ENCODE results near the gene TRIO. TPM values are rescaled to one million over a fixed set of nuclear protein-coding genes. Genes with fewer than 3 reads are reported as not detected.

Gene TRIO
- total RNA-seq, 3 donors from 2014 or later (not counting 1 experiment from before 2014, with no cell fraction given): 84.6 to 136 (median 94.3) TPM

DNA sequence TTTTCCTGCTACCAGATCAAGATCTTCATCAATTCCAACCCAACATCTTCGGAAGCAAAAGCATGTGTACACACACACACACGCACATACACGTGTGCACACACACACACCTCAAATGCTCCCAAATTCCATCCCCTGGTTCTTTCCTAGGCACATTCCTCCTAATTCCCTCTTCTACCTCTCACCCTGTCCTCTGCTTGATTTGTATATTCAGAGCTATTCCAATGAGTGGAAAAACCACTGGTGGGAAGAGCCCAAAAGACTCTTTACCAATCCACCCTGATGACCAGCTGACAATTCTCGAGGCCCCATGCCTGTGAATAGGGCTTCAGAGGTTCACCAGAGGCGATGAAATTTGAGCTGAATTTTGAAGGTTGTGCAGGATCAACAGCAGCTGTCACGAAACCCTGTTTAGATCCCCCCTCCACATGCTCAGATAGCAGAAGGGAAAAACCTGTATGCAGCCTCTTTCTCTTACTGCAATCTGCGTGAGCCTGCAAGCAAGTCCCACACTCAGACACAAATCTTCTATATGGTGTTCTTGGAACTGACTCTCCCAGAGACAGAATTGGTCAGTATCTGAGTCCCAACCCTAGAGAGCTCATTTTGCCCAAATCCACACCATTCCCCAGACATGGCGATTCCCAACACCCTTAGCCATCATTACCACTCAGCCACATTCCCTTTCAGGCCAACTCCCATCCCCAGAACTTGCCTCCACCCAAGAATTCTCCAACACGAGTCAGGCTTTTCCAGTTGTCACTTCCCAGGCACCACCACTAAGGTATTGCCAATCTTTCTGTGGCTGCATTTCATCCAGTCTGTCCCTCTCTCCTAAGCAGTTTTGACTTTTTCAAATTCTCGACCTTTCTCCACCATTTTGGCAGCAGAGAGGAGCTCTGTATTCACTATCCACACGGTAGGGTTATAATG lies 4.3 kb upstream of the TRIO start:
- H3K4me3 ChIP-seq (ENCODE audit: low read length): no peak overlapping the region
- peaks cover 7% of the 10 kb centered on the region for H3K4me1 ChIP-seq (ENCODE audit: control insufficient read depth, insufficient read depth, low read length)
- H3K27me3 ChIP-seq (ENCODE audit: control insufficient read depth, insufficient read depth, low read length): no peaks in the 10 kb centered on the region
- peaks cover 18 to 24% of the 10 kb centered on the region in 2 donors for H3K27me3 Mint-ChIP-seq (ENCODE audit: low read depth in 2 of 2)
- peaks cover 5 to 6% of the 10 kb centered on the region in 2 donors for H3K4me1 Mint-ChIP-seq
- intact Hi-C loops (cut with micrococcal nuclease): no loop called here
- no peaks in the 10 kb centered on the region for H3K36me3 Mint-ChIP-seq
- no peaks in the 10 kb centered on the region for H3K36me3 ChIP-seq (ENCODE audit: control insufficient read depth, insufficient read depth, low read length)
- H3K9me3 ChIP-seq (ENCODE audit: control insufficient read depth, insufficient read depth, low read length): peaks cover 5% of the 10 kb centered on the region
- DNase-seq (no peak), ATAC-seq (no peak)
- H3K27ac Mint-ChIP-seq: no peak overlapping the region
- H3K9me3 Mint-ChIP-seq: no peaks in the 10 kb centered on the region
- TF ChIP-seq, protein P1, sequence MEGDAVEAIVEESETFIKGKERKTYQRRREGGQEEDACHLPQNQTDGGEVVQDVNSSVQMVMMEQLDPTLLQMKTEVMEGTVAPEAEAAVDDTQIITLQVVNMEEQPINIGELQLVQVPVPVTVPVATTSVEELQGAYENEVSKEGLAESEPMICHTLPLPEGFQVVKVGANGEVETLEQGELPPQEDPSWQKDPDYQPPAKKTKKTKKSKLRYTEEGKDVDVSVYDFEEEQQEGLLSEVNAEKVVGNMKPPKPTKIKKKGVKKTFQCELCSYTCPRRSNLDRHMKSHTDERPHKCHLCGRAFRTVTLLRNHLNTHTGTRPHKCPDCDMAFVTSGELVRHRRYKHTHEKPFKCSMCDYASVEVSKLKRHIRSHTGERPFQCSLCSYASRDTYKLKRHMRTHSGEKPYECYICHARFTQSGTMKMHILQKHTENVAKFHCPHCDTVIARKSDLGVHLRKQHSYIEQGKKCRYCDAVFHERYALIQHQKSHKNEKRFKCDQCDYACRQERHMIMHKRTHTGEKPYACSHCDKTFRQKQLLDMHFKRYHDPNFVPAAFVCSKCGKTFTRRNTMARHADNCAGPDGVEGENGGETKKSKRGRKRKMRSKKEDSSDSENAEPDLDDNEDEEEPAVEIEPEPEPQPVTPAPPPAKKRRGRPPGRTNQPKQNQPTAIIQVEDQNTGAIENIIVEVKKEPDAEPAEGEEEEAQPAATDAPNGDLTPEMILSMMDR (IDR thresholded peaks at IDR 0.05): no peak
- H3K27ac ChIP-seq (ENCODE audit: low read length): no peak overlapping the region
- WGBS (ENCODE audit: insufficient coverage): 87% methylated on average over 10 of the region's 11 CpGs
- no peak overlapping the region for H3K4me3 Mint-ChIP-seq

DNA sequence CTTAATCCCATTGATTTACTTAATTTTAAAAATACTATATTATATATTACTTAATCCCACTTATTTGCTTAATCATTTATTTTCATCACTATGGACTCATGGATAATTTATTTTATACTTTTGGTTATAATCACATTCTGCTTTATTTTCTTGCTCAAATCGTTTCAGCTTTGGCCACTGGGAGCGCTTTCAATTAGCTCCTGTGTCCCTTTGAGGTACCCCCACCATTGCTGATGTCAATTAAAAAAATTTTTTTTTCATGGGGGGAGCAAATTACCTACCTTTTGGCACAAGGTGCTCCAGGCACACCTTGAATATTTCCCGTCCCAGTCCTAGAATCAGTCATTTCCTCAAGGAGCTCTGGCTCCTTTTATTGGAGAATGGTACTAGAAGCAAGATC lies 1.4 kb upstream of the TRIO start:
- no peak for ATAC-seq
- TF ChIP-seq, protein P1 (IDR thresholded peaks at IDR 0.05): no peak
- WGBS (ENCODE audit: insufficient coverage): 63% methylated on average over 3 of the region's 3 CpGs

DNA sequence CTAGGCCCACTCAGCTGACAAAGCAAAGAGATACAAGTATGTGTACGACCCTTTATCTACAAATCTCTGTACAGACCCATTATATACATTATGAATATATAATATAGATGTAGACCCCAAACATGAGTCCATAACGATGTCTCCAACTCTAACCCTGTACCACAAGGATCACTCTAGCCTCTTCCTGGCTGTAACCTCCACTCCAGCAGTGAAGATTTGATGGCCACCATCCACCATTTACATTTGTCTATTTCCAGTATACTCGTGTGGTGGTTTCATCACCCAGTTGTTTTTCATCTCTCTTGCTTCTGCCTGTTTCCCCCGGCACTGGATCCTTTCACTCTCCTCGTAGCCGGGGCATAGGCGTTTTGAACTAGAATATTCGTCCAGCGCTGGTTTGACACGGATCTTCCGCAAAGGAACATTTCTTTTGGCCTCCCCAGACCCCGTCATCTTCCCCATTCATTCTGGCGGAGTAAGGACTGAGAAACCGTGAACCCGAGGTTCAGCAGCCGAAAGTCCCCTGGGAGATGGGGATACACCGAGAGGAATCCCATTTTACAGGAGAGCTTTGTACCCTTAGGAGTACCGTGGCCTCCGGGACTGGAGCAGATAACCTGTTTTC lies 828 bp upstream of the TRIO start:
- Histone ChIP-seq H3K36me3 (ENCODE audit: control insufficient read depth, insufficient read depth, low read length) (no peaks in the 10 kb centered on the region), H3K27me3 (ENCODE audit: control insufficient read depth, insufficient read depth, low read length) (no peaks in the 10 kb centered on the region), H3K9me3 (ENCODE audit: control insufficient read depth, insufficient read depth, low read length) (no peaks in the 10 kb centered on the region), H3K27ac (ENCODE audit: low read length) (peak overlapping the region; percentile 79), H3K4me3 (ENCODE audit: low read length) (peak overlapping the region; percentile 65), H3K4me1 (ENCODE audit: control insufficient read depth, insufficient read depth, low read length) (peaks cover 19% of the 10 kb centered on the region)
- Mint-ChIP-seq H3K4me3 (peak overlapping the region; percentile 88), H3K4me1 (peaks cover 13 to 22% of the 10 kb centered on the region in 2 donors), H3K9me3 (no peaks in the 10 kb centered on the region), H3K27ac (peak overlapping the region; percentile 78 to 84), H3K27me3 (ENCODE audit: low read depth in 2 of 2) (peaks cover 18% of the 10 kb centered on the region in 2 donors), H3K36me3 (no peaks in the 10 kb centered on the region)
- 6% methylated on average over 18 of the region's 19 CpGs for WGBS (ENCODE audit: insufficient coverage)
- intact Hi-C loops (cut with micrococcal nuclease): no loop called here
- TF ChIP-seq, protein P1 (IDR thresholded peaks at IDR 0.05): no peak
- DNase-seq: peak in 1 of 2 donors; percentile 6
- ATAC-seq: no peak

More for the DNA sequence above, 1.4 kb upstream of the TRIO start:
- H3K27me3 Mint-ChIP-seq (ENCODE audit: low read depth in 2 of 2): peaks cover 18 to 20% of the 10 kb centered on the region in 2 donors
- H3K27ac Mint-ChIP-seq: peak overlapping the region in 1 of 2 donors; percentile 78
- intact Hi-C loops (cut with micrococcal nuclease): no loop called here
- no peaks in the 10 kb centered on the region for H3K36me3 Mint-ChIP-seq
- H3K4me1 ChIP-seq (ENCODE audit: control insufficient read depth, insufficient read depth, low read length): peaks cover 19% of the 10 kb centered on the region
- H3K9me3 ChIP-seq (ENCODE audit: control insufficient read depth, insufficient read depth, low read length): no peaks in the 10 kb centered on the region
- H3K4me3 Mint-ChIP-seq: peak overlapping the region; percentile 56
- no peaks in the 10 kb centered on the region for H3K36me3 ChIP-seq (ENCODE audit: control insufficient read depth, insufficient read depth, low read length)
- no peaks in the 10 kb centered on the region for H3K27me3 ChIP-seq (ENCODE audit: control insufficient read depth, insufficient read depth, low read length)
- no peak overlapping the region for H3K4me3 ChIP-seq (ENCODE audit: low read length)
- no peak overlapping the region for H3K27ac ChIP-seq (ENCODE audit: low read length)
- H3K4me1 Mint-ChIP-seq: peaks cover 13 to 20% of the 10 kb centered on the region in 2 donors
- H3K9me3 Mint-ChIP-seq: no peaks in the 10 kb centered on the region
- DNase-seq: no peak
